GM12878 (cell line): ENCODE measurements around the gene ZNF213. TPM values are rescaled to one million over a fixed set of nuclear protein-coding genes. Genes with fewer than 3 reads are reported as not detected.

ENCODE experiments used
- ATAC-seq: fragments of 200-7000 bp; cut with Tn5 transposase; 3 replicates; pipeline ENCODE4 v1.9.1; 2020; ENCODE audit warnings: mild to moderate bottlenecking, moderate library complexity
- BruUV-seq: library from RNA; stranded (reverse); fragments of 400-500 nt; replicated peaks from 2 replicates; lab custom pipeline; 2021; lab: Mats Ljungman, UMichigan
- CTCF ChIA-PET: fragments of 300-600 bp; sonication (Branson Sonifier 250); formaldehyde crosslinking; extraction: SDS; loops from one replicate; lab custom pipeline; 2021; ENCODE audit warnings: inconsistent platforms; lab: Yijun Ruan, JAX
- POLR2A ChIA-PET: fragments of 350-600 bp; formaldehyde crosslinking; extraction: SDS; loops from one replicate; lab custom pipeline; 2021; ENCODE audit warnings: inconsistent platforms; lab: Charles Lee
- RAD21 ChIA-PET: fragments of 300-600 bp; sonication (Branson Sonifier 250); formaldehyde crosslinking; loops from one replicate; lab custom pipeline; 2023; ENCODE audit warnings: antibody characterized with exemption; ENCODE audit not compliant: unreplicated experiment; lab: Charles Lee
- SMC1A ChIA-PET: fragments of 300-600 bp; sonication (Branson Sonifier 250); formaldehyde crosslinking; loops from one replicate; lab custom pipeline; 2023; ENCODE audit not compliant: unreplicated experiment, uncharacterized antibody; lab: Charles Lee
- DNase-seq: peaks from one replicate; pipeline ENCODE4 v3.0.0-alpha.2; 2011; ENCODE audit warnings: low read depth, low spot score
- FAIRE-seq: peaks from 3 replicates; lab custom pipeline; 2011; peaks lifted over from hg19 to GRCh38; lab: Jason Lieb, UNC
- H2AFZ ChIP-seq: 2 replicates; pipeline ENCODE4 v1.6.0; 2011; ENCODE audit warnings: low read depth, low read length, control low read depth; ENCODE audit not compliant: control insufficient read depth
- H3K27ac ChIP-seq: 2 replicates; pipeline ENCODE4 v1.5.1; 2011; ENCODE audit warnings: control low read depth; ENCODE audit not compliant: control insufficient read depth, insufficient read depth
- H3K27me3 ChIP-seq, 2 experiments: replicated peaks in 1 of 2; 2 replicates each; pipeline versions ENCODE4 v1.6.0 to v1.6.1; 2011; ENCODE audit warnings: low read length in 1 of 2; ENCODE audit not compliant: control insufficient read depth in 2 of 2, insufficient read depth in 2 of 2
- H3K36me3 ChIP-seq, 2 experiments: 2 replicates each; pipeline ENCODE4 v1.5.1; 2011; ENCODE audit warnings: low read length in 1 of 2; ENCODE audit not compliant: control insufficient read depth in 2 of 2, insufficient read depth in 2 of 2
- H3K4me1 ChIP-seq: 2 replicates; pipeline ENCODE4 v1.6.1; 2011; ENCODE audit warnings: mild to moderate bottlenecking, low read length, moderate library complexity, mixed read lengths; ENCODE audit not compliant: control insufficient read depth, insufficient read depth
- H3K4me2 ChIP-seq: 2 replicates; pipeline ENCODE4 v1.6.0; 2011; ENCODE audit warnings: control low read depth; ENCODE audit not compliant: control insufficient read depth, insufficient read depth
- H3K4me3 ChIP-seq: fragments of 200-600 bp; sonication (generic); 2 replicates; pipeline ENCODE4 v1.5.1; 2016
- H3K79me2 ChIP-seq: 2 replicates; pipeline ENCODE4 v1.6.0; 2011; ENCODE audit warnings: low read length; ENCODE audit not compliant: control insufficient read depth, insufficient read depth
- H3K9ac ChIP-seq: 2 replicates; pipeline ENCODE4 v1.8.0; 2011; ENCODE audit warnings: low read length, control low read depth, mixed read lengths; ENCODE audit not compliant: control insufficient read depth, insufficient read depth
- H3K9me3 ChIP-seq: replicated peaks from 3 replicates; pipeline ENCODE4 v1.5.1; 2011; ENCODE audit warnings: mild to moderate bottlenecking, low read length; ENCODE audit not compliant: control insufficient read depth, insufficient read depth
- H4K20me1 ChIP-seq: 2 replicates; pipeline ENCODE4 v1.6.0; 2011; ENCODE audit not compliant: control insufficient read depth, insufficient read depth
- CTCF ChIP-seq, 3 experiments: IDR thresholded peaks in 2 of 3; conservative IDR thresholded peaks in 1 of 3; 2 replicates each; pipeline ENCODE4 v1.5.1; 2011; ENCODE audit warnings: low read depth in 3 of 3, low read length in 3 of 3, mild to moderate bottlenecking in 3 of 3, control low read depth in 2 of 3, moderate library complexity in 2 of 3, inconsistent platforms in 1 of 3, mixed read lengths in 1 of 3; ENCODE audit not compliant: control insufficient read depth in 2 of 3, insufficient read depth in 1 of 3; ENCODE audit errors: extremely low read depth in 1 of 3
- FOXK2 ChIP-seq: fragments of 450-650 bp; IDR thresholded peaks from 2 replicates; pipeline ENCODE4 v1.6.1; 2017; ENCODE audit warnings: mild to moderate bottlenecking, moderate library complexity
- IKZF1 ChIP-seq: fragments of 450-650 bp; conservative IDR thresholded peaks from 2 replicates; pipeline ENCODE4 v1.6.1; 2017; ENCODE audit warnings: antibody characterized with exemption, mild to moderate bottlenecking
- IRF5 ChIP-seq: fragments of 450-650 bp; IDR thresholded peaks from 2 replicates; pipeline ENCODE4 v1.6.1; 2017; ENCODE audit warnings: borderline replicate concordance
- NR2F1 ChIP-seq: fragments of 450-650 bp; conservative IDR thresholded peaks from 2 replicates; pipeline ENCODE4 v1.6.1; 2017; ENCODE audit warnings: mild to moderate bottlenecking
- RAD21 ChIP-seq: IDR thresholded peaks from 2 replicates; pipeline ENCODE4 v1.6.1; 2011; ENCODE audit warnings: mild to moderate bottlenecking, low read depth, low read length, moderate library complexity; ENCODE audit not compliant: insufficient read depth
- RELA ChIP-seq: fragments of 450-650 bp; IDR thresholded peaks from 2 replicates; pipeline ENCODE4 v1.8.0; 2014; ENCODE audit warnings: borderline replicate concordance; ENCODE audit not compliant: partially characterized antibody
- SPI1 ChIP-seq: IDR thresholded peaks from 2 replicates; pipeline ENCODE4 v1.6.1; 2011; ENCODE audit warnings: low read depth, mild to moderate bottlenecking, low read length, moderate library complexity, borderline replicate concordance; ENCODE audit not compliant: insufficient read depth
- YY1 ChIP-seq: IDR thresholded peaks from 2 replicates; pipeline ENCODE4 v1.6.1; 2011; ENCODE audit warnings: low read depth, mild to moderate bottlenecking, low read length
- ZSCAN29 ChIP-seq: fragments of 450-650 bp; IDR thresholded peaks from 2 replicates; pipeline ENCODE4 v1.6.1; 2017; ENCODE audit warnings: mild to moderate bottlenecking, moderate library complexity
- WGBS: methylation state at CpG from one replicate; pipeline ENCODE4 v1.1.6; 2016; ENCODE audit warnings: low lambda C conversion rate; ENCODE audit not compliant: insufficient replicate concordance, insufficient coverage; ENCODE audit errors: missing lambda C conversion rate; 5-methylcytosine and 5-hydroxymethylcytosine counted together
- in situ Hi-C: fragments of 300-500 bp; cut with MboI; formaldehyde crosslinking; loops from 9 replicates; pipeline ENCODE4 v1.14.3; 2018; ENCODE audit warnings: mixed read lengths
- intact Hi-C: fragments of 100-400 bp; cut with micrococcal nuclease; formaldehyde crosslinking; loops from one replicate; pipeline ENCODE4 v1.14.2; 2022; ENCODE audit not compliant: unreplicated experiment
- polyA plus RNA-seq, 11 experiments: library from polyadenylated mRNA; depleted of rRNA in 4 of 11; unstranded in 6 of 11; stranded (reverse) in 5 of 11; fragments of >200 nt; fragmentation: Nextera tagmentation in 4 of 11; fragmentation: Illumina TruSeq in 1 of 11; extraction: Ambion mirVana in 4 of 11; extraction: Trizol in 1 of 11; gene quantifications; 1 replicate in 1 of 11; 2 replicates in 10 of 11; pipeline versions ENCODE4 v1.2.1 to v1.2.3, GENCODE V29; 2011 to 2016; ENCODE audit warnings: inconsistent platforms in 2 of 11, missing spikeins in 2 of 11, low read depth in 1 of 11
- total RNA-seq, 4 experiments: library from RNA; depleted of rRNA in 3 of 4; stranded (reverse); fragments of >200 nt in 3 of 4; fragmentation: Illumina TruSeq in 1 of 4; extraction: Trizol in 1 of 4; gene quantifications; 2 replicates each; pipeline versions ENCODE4 v1.2.1 to v1.2.3, GENCODE V29; 2013 to 2021
- TF ChIP-seq, protein P1 (sequence below): IDR thresholded peaks from 2 replicates; pipeline ENCODE4 v1.6.1; 2011; ENCODE audit warnings: low read depth, low read length, improper control_type of control experiment, borderline replicate concordance

ZNF213 gene
- total and polyA plus RNA-seq, 10 of the 15 experiments (the other 5 are each of a cell fraction or from before 2014, with no cell fraction given) = 0.53 to 9.4 (median 1.1) TPM

GRCh38 chr16:3086596-3087242 lies 48.1 kb upstream of the ZNF213 start (continued):
- TF ChIP-seq NR2F1 (no peak), SPI1 (0 out of 2 replicates have a peak, but pooled peaks have one; percentile 5), ZSCAN29 (no peak), RELA (no peak)

GRCh38 chr16:3087243-3088235 lies 47.3 kb upstream of the ZNF213 start:
- Histone ChIP-seq H3K79me2 (no peaks in the 10 kb centered on the region), H3K9me3 (no peaks in the 10 kb centered on the region), H3K9ac (no peak overlapping the region), H3K4me2 (no peak overlapping the region), H2AFZ (no peak overlapping the region), H3K4me3 (no peak overlapping the region), H3K4me1 (no peaks in the 10 kb centered on the region), H3K27me3 (no peaks in the 10 kb centered on the region), H3K36me3 (no peaks in the 10 kb centered on the region), H4K20me1 (no peaks in the 10 kb centered on the region), H3K27ac (no peak overlapping the region)
- WGBS = 55% methylated on average over 18 of the region's 18 CpGs
- intact Hi-C loops = no loop called here
- ATAC-seq (peak; percentile 73), FAIRE-seq (no peak), DNase-seq (no peak)
- in situ Hi-C loops = no loop called here
- ChIA-PET POLR2A (interaction anchor here (1.0 to 1.4 kb wide), 2 partner anchors 10 to 13 kb away, joined by 3 read pairs; no protein-coding TSS in a partner anchor), SMC1A (interaction anchor here (1.0 to 1.5 kb wide), 2 partner anchors 10 to 23 kb away, joined by 4 read pairs; partner anchors contain the start of gene IL32), CTCF (interaction anchor here (0.6 to 21.2 kb wide), 9 partner anchors 9 to 84 kb away, joined by 3 to 396 read pairs (median 5); partner anchors contain the start of gene IL32), RAD21 (interaction anchor here (1.1 to 1.5 kb wide), 3 partner anchors 24 to 42 kb away, joined by 3 to 4 read pairs (median 3); no protein-coding TSS in a partner anchor)
- BruUV-seq = no TSS peak
- TF ChIP-seq IKZF1 (0 out of 2 replicates have a peak, but pooled peaks have one; percentile 25), FOXK2 (no peak), CTCF (IDR thresholded peaks at IDR 0.05 in 2 of 3, conservative IDR thresholded peaks at IDR 0.05 in 1 of 3; ENCODE audit: control insufficient read depth in 2 of 3, extremely low read depth in 1 of 3, insufficient read depth in 1 of 3, low read depth in 3 of 3, low read length in 3 of 3) (peak; percentile 23 to 40 (median 38); a peak in 4 of 6 replicates), RAD21 (0 out of 2 replicates have a peak, but pooled peaks have one; percentile 26), IRF5 (no peak), YY1 (no peak)
- TF ChIP-seq, protein P1, sequence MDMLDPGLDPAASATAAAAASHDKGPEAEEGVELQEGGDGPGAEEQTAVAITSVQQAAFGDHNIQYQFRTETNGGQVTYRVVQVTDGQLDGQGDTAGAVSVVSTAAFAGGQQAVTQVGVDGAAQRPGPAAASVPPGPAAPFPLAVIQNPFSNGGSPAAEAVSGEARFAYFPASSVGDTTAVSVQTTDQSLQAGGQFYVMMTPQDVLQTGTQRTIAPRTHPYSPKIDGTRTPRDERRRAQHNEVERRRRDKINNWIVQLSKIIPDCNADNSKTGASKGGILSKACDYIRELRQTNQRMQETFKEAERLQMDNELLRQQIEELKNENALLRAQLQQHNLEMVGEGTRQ = no peak
